RCC 7860 (cell line): ENCODE measurements around the gene MGME1.
"Not testable (repeated sequence)": the region's sequence is repeated elsewhere in the genome, so short reads cannot be mapped to it uniquely, and the experiment has no call there.

Experiments
- DNase-seq: peaks from one replicate; pipeline ENCODE4 v3.0.0-alpha.2; 2015; ENCODE audit warnings: low spot score
- FAIRE-seq: peaks from 2 replicates; lab custom pipeline; 2012; peaks lifted over from hg19 to GRCh38; lab: Jason Lieb, UNC

Gene MGME1

DNA sequence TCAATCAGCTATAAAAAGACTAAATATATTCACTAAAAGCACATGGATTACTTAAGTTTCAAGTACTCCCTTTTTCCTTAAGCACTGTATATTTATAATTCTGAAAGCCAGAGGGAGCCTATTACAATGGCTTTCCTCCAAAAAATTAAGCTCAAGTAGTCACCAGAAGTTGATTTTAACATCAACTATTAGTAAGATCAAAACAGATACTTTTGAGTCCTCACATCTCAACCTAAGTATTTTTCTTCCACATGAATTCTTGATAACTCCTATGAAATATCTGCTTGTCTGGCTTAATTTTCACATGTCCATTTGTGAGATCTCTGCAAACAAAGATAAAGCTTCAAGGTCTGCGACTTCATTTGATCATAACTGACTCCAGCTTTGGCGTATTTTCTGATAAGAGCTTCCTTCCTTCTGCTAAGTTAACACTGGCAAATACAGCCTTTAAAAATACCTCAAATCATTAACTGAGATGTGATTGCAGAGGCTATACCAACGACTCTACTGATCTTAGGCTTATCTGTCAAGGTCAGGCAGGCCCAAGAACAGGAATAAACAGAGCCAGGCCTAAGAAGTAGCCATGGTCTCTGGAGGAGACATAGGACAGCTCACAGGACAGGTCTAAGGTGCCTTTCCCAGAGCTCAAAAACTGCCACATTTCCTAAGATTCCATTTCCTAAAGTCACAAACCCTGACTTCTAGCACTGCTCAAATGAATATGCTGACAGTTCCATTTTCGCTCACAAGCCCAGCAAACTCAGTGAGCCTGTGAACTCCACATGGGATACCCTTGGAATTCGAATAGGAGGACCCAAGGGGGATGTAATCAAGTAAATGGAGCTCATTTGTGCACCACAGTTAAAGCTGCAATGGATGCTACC is 10.2 kb upstream of the MGME1 start:
- DNase-seq (no peak), FAIRE-seq (no peak)

- DNase-seq (no peak), FAIRE-seq (no peak)
Observed at GRCh38 chr20:17959257-17959627, 9.6 kb upstream of the MGME1 start.

DNA sequence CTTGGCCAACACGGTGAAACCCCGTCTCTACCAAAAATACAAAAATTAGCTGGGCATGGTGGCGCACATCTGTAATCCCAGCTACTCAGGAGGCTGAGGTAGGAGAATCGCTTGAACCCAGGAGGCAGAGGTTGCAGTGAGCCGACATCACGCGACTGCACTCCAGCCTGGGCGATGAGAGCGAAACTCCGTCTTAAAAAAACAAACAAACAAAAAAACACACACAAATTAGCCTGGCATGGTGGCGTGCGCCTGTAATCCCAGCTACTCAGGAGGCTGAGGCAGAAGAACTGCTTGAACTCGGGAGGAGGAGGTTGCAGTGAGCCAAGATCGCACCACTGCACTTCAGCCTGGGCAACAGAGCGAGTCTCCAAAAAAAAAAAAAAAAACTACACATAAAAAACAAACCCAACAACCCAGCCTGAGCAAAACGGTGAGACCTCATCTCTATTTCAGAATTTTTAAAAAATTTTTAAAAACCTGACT is 8.4 kb upstream of the MGME1 start:
- not testable (repeated sequence) for FAIRE-seq

DNA sequence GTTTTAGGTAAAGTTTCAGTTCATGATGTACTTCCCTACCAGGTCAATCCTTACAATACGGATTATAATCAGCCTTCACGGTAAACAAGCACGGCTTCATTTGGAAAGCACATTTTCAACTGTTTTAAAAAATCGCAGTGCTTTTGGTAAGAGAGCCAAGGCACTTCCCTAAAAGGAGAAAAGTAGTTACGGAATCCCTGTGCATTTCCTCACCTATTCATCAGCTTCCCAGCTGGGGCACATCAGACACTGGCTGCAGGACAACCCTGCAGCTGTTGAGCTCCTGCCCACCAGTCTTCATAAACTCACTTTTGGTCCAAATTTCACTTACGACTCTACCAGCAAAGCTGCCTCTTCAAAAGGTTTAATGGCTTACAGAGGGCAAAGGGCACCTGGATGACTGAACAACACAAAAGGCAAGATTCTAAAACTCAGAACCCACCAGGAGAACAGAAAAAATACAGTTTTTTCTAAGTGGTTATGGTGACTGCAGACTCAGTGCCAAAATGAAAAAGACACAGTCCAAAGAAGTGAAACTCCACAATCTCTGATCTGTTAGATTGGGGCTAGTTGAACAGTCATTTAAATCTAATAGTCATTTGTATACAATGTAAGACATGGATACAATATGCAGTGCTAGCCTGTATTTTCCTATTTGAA is 7.8 kb upstream of the MGME1 start:
- no peak for FAIRE-seq
- no peak for DNase-seq

More for the DNA sequence above, 8.4 kb upstream of the MGME1 start:
- DNase-seq: not testable (repeated sequence)

DNA sequence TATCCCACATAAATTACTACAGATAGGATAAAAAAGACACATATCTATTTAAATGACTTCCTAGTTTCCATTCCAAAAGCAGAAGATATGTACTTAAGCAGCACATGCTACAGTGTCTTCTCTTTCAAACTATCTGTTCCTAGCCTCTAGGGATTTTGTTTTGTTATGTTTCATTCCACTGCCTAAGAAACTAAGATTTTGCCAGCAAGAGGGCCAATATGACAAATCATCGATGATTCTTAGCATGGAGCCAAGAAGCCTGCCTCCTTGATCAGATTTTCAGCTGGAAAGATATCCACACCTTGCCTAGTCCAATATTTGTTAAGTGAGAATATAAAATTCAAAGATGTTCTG is 7.3 kb upstream of the MGME1 start:
- DNase-seq: no peak
- no peak for FAIRE-seq

GRCh38 chr20:17963114-17963897 is 5.5 kb upstream of the MGME1 start:
- FAIRE-seq: no peak
- no peak for DNase-seq

DNA sequence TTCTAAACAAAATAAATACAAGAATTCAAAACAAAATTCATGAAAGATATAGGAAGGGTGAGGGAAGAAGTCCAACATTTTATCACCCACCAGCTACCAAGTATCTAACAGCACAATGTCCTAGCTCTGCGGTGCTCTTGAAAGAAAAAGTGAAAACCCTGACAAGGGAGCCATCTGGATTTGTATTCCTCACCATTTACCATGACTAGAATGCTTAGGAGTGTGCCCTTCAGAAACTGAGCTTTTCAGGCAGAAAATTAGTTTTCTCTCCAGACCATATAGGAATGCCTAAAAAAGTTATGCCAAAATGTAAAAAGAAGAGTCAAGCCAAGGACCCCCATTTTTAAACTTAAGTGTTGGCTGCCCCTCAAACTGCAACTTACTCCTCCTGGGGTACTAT is 4.7 kb upstream of the MGME1 start:
- DNase-seq: no peak
- no peak for FAIRE-seq

- FAIRE-seq: no peak
- DNase-seq: no peak
Observed at GRCh38 chr20:17964632-17965031, 4.2 kb upstream of the MGME1 start.

DNA sequence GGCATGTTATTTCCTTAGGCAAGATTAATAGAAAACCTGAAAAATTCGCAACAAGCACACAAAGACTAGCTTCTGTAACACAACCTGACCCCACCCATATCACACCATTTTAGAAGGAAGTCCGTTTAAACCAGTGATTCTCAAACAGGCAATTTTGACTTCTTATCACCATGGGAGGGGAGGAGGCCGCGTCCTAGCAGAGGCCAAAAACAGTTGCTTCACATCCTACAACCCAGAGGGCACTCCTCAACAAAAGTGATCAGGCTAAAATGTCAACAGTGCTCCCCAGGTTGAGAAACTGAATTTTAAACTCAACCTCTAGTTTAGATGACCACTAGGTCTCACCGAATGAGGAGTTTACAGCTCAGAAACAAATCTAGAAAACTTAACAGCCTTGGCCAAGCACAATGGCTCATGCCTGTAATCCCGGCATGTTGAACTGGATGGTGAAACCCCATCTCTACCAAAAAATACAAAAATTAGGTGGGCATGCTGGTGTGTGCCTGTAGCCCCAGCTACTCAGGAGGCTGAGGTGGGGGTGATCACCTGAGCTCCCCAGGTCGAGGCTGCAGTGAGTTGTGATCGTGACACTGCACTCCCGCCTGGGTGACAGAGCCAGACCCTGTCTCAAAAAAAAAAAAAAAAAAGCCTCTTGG is 3.6 kb upstream of the MGME1 start:
- FAIRE-seq: no peak
- no peak for DNase-seq

GRCh38 chr20:17966432-17967310 is 2.1 kb upstream of the MGME1 start:
- FAIRE-seq: no peak
- peak; percentile 27 for DNase-seq

GRCh38 chr20:17967521-17968365 is 1.1 kb upstream of the MGME1 start:
- DNase-seq: no peak
- FAIRE-seq: no peak

- DNase-seq (no peak), FAIRE-seq (no peak)
Observed at GRCh38 chr20:17969278-17969883, 563 bp downstream of the MGME1 start.

DNA sequence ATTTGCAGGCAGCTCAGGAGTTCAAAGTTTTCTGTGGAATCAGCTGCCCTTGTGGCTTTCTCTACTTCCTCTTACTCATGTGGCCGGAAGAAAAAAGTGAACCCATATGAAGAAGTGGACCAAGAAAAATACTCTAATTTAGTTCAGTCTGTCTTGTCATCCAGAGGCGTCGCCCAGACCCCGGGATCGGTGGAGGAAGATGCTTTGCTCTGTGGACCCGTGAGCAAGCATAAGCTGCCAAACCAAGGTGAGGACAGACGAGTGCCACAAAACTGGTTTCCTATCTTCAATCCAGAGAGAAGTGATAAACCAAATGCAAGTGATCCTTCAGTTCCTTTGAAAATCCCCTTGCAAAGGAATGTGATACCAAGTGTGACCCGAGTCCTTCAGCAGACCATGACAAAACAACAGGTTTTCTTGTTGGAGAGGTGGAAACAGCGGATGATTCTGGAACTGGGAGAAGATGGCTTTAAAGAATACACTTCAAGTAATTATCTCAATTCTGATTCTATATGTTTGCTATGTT is 1.1 kb downstream of the MGME1 start:
- FAIRE-seq: no peak
- peak; percentile 41 for DNase-seq

DNA sequence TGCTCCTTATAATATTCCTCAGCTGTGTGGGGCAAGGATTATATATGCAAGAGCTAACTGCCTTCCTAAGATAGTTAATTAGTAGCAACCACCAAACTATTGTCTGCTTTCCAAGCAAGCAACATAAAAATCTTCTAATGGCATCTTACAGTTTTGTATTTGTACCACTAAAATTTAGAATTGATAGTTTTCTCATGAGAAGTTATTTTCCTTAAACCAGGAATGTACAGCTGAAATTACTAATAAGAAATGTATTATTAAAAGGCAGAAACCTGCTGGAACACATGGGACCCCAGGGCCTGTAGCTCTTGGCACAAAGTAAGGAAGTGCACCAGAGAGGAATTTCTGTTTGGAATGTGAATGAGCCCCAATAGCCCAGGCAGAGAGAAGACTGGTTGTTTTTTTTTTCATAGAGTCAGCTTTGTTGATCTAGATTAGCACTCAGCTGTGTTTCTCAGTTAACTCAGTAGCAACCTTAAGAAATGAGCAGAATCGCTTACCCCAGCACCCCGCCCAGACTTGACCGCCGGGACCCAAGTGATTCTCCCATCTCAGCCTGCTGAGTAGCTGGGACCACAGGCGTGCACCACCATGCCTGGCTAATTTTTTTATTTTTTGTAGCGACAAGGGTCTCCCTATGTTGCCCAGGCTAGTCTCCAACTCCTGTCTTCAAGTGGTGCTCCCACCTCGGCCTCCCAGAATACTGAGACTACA is 2.6 kb downstream of the MGME1 start:
- DNase-seq (no peak), FAIRE-seq (no peak)

- no peak for FAIRE-seq
- DNase-seq: no peak
Observed at GRCh38 chr20:17972121-17972520, 3.3 kb downstream of the MGME1 start.

DNA sequence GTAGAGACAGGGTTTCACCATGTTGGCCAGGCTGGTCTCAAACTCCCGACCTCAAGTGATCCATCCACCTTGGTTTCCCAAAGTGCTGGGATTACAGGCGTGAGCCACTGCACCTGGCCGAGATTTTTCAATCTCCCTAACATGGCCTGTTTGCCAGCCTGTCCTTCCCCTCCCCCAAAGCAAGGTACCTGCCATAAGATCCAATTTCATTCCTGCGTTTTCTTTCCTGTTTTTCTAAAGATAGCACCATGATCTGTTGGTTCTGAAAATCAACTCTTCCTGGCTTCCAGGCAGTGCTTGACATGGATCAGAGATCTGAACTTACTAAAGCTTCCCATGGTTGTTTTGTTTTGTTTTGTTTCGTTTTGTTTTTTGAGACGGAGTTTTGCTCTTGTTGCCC is 7.5 kb downstream of the MGME1 start:
- no peak for DNase-seq
- FAIRE-seq: no peak

GRCh38 chr20:17985388-17986018 is 16.7 kb downstream of the MGME1 start:
- DNase-seq: no peak

More at GRCh38 chr20:17985388-17986018, 16.7 kb downstream of the MGME1 start:
- no peak for FAIRE-seq
